HG02798 (cell line): ENCODE results near the gene ZNF157.

Source experiments
- ATAC-seq: cut with Tn5 transposase; IDR thresholded peaks from one replicate; pipeline ENCODE4 v1.9.1; 2021; ENCODE audit warnings: mild to moderate bottlenecking; ENCODE audit not compliant: unreplicated experiment, poor library complexity

Gene ZNF157

DNA sequence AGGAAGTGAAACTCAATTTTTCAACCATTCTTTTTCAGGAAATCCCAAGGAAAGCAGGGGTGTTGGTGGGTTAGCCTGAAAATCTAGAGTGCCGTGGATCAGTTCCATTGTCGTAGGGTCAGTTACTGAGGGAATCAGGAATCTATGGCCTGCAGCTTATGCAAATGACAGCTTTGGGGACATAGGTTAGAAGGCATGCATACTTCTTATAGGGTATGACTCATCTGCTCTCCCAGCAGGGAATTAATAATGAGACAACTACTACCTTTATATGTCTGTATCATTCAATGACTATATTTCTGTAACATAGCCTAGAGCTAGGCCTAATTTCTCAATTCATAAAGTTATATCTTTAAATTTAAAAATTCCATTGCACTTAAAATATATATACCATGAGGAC is 76.1 kb downstream of the ZNF157 start:
- no peak for ATAC-seq

DNA sequence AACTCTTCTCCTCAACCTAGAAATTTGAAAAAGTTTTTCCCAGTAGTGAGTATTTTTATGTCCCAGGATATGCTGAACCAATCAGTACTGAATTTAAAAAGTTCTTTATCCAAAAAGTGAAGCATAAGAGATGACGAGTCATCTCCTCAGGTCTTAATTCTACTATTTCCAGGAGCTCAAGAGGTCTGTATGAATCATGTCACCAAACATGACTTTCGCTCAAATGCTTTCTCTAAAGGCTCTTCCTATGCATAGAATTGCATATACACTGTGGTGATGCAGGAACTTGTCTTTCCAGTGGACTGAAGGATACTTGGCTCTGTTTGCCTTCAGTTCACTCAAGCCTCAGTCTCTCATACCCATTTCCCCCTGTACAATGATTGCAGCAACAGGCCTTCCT is 76.6 kb downstream of the ZNF157 start:
- no peak for ATAC-seq

DNA sequence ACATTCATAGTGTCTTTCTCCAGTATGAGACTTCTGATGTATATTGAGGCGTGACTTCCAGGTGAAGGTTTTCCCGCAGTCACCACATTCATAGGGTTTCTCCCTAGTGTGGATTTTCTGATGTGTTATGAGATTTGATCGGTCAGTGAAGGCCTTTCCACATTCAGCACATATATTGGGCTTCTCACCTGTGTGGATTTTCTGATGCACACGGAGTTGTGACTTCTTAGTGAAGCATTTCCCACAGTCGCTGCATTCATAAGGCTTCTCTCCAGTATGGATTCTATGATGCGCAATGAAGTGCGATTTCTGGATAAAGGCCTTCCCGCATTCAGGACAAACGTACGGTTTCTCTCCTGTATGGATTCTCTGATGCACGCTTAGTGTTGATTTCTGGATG is 77.2 kb downstream of the ZNF157 start:
- no peak for ATAC-seq

DNA sequence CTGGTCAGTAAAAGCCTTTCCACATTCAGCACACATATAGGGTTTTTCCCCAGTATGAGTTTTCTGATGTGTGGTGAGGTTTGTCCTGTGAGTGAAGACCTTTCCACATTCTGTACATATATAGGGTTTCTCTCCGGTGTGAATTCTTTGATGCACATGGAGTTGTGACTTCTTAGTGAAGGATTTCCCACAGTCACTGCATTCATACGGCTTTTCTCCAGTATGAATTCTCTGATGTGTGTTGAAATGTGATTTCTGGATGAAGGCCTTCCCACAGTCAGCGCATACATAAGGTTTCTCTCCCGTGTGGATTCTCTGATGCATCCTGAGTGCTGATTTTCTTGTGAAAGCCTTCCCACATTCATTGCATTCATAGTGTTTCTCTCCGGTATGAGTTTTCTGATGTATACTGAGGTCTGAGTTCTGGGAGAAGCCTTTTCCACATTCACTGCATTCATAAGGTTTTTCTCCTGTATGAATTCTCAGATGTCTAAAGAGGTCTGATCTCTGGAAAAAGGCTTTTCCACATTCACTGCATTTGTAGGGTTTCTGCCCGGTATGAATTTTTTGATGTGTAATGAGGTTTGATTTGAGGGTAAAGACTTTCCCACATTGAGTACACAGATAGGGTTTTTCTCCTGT is 77.9 kb downstream of the ZNF157 start:
- no peak for ATAC-seq

DNA sequence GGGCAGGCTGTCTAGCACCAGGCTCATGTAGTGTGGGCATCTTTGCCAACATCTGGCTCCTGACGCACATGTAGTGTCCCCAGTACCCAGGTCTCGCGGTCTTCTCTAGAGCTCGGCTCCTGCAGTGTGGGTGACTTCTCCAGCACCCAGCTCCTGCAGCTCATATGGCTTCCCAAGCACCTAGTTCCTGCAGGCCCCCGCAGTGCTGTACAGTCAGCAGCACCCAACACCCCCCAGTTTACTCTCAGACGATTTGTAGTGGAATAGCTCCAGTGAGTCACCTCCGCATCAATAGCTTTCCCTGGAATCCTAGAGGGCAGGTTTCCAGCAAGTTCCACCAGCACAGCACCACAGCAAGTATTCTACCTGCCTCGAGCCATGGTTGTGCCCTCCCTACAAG is 81.7 kb downstream of the ZNF157 start:
- ATAC-seq, result no peak

DNA sequence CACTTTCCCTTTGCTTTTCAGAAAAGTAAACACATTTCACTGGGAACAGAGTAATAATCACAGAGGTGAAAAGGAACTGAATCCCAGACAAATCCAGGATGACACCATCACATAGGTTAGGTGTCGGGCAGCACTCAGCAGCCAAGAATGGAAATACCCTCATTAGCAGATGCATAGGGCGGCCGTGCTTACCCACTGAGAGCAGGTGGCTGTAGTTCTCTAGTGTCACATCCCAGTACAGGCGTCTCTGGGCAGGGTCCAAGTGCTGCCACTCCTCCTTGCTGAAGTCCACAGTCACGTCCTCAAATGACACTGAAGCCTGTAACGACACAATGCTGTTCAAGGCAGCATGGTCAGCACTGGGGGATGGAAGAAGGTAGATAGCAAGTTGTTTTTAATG is 85.7 kb downstream of the ZNF157 start:
- ATAC-seq, result no peak

DNA sequence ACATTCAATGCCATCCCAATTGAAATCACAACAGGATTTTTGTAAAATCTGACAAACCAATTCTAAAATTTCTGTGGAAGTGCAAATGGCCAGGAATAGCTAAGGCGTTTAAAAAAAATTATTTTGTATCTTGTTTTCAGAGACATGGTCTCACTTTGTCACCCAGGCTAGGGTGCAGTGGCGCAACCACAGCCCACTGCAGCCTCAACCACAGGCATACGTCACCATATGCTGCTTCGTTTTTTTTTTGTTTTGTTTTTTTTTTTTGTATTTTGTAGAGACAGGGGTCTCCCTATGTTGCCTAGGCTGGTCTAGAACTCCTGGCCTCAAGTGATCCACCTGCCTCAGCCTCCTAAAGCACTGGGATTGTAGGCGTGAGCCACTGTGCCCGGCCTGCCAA is 88.2 kb downstream of the ZNF157 start:
- ATAC-seq, result no peak

DNA sequence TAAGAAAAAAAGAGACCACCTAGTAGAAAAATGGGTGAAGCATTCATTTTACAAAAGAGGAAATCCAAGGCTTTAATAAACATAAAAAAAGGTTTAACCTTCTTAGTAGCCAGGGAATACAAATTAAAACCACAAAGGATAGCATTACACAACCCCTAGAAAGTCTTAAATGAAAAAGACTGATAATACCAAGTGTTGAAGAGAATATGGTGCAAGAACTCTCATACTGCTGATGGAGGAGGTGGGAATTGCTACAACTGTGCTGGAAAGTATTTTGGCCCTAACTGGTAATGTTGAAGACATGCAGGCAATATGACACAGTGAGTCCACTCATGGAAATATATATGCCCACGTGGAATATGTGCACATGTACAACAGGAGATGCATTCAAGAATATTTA is 90.2 kb downstream of the ZNF157 start:
- ATAC-seq, result no peak
